HG03103 (cell line): ENCODE results near the gene MRPL20.
"Not testable (repeated sequence)": the region's sequence is repeated elsewhere in the genome, so short reads cannot be mapped to it uniquely, and the experiment has no call there.

Experiments
- ATAC-seq: cut with Tn5 transposase; IDR thresholded peaks from one replicate; pipeline ENCODE4 v1.9.1; 2021; ENCODE audit warnings: low read depth; ENCODE audit not compliant: unreplicated experiment

MRPL20 gene

GRCh38 chr1:1427106-1427819 lies 20.2 kb upstream of the MRPL20 start:
- ATAC-seq: no peak

- ATAC-seq: no peak
These were observed 19.5 kb upstream of the MRPL20 start for GRCh38 chr1:1426496-1427105.

GRCh38 chr1:1425753-1426495 lies 18.8 kb upstream of the MRPL20 start:
- no peak for ATAC-seq

- no peak for ATAC-seq
These were observed 18.3 kb upstream of the MRPL20 start for GRCh38 chr1:1425426-1425752.

GRCh38 chr1:1424707-1425106 lies 17.6 kb upstream of the MRPL20 start:
- ATAC-seq: no peak

GRCh38 chr1:1423245-1423597 lies 16.1 kb upstream of the MRPL20 start:
- ATAC-seq: no peak

GRCh38 chr1:1422465-1423244 lies 15.6 kb upstream of the MRPL20 start:
- ATAC-seq: no peak

- ATAC-seq: no peak
These were observed 14.9 kb upstream of the MRPL20 start for GRCh38 chr1:1421907-1422464.

- ATAC-seq: no peak
These were observed 14.2 kb upstream of the MRPL20 start, which contains the start of gene ANKRD65 for GRCh38 chr1:1421147-1421906. Gene ANKRD65, minus strand, starts transcription at chr1:1421276. Its CDS starts 271 bp downstream, at chr1:1421005.

- no peak for ATAC-seq
These were observed 13.6 kb upstream of the MRPL20 start for GRCh38 chr1:1420654-1421141.

- ATAC-seq: no peak
These were observed 12.9 kb upstream of the MRPL20 start for GRCh38 chr1:1419813-1420653.

- no peak for ATAC-seq
These were observed 12.3 kb upstream of the MRPL20 start for GRCh38 chr1:1419363-1419812.

GRCh38 chr1:1418464-1419362 lies 11.6 kb upstream of the MRPL20 start:
- ATAC-seq: no peak

- not testable (repeated sequence) for ATAC-seq
These were observed 10.9 kb upstream of the MRPL20 start for GRCh38 chr1:1417825-1418463.

GRCh38 chr1:1417396-1417795 lies 10.3 kb upstream of the MRPL20 start:
- ATAC-seq: not testable (repeated sequence)

GRCh38 chr1:1415751-1416150 lies 8.7 kb upstream of the MRPL20 start:
- no peak for ATAC-seq

- ATAC-seq: not testable (repeated sequence)
These were observed 5.3 kb upstream of the MRPL20 start for GRCh38 chr1:1412311-1412902.
